ENCODE measurements around the gene OR2G2.

DNA sequence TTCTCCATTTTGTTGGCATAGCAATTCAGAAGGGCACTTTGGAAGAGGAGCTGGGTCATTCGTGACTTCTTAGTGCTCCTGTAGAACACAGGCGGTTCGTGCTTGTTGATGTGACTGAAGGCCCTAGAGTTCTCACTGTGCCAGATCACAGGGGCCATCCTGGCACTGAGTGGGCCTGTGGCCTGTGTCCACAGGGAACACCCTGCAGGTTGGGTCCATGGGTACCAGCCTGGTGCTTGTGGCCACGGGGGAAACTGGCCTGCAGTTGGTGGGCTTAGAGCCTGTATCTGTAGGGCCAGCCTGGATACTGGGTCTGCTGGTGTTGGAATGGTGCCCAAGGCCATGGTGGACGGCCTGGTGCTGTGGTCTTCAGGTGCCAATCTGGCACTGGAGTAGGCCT is 26.5 kb downstream of the OR2G2 start:
- TF ChIP-seq, protein P1, sequence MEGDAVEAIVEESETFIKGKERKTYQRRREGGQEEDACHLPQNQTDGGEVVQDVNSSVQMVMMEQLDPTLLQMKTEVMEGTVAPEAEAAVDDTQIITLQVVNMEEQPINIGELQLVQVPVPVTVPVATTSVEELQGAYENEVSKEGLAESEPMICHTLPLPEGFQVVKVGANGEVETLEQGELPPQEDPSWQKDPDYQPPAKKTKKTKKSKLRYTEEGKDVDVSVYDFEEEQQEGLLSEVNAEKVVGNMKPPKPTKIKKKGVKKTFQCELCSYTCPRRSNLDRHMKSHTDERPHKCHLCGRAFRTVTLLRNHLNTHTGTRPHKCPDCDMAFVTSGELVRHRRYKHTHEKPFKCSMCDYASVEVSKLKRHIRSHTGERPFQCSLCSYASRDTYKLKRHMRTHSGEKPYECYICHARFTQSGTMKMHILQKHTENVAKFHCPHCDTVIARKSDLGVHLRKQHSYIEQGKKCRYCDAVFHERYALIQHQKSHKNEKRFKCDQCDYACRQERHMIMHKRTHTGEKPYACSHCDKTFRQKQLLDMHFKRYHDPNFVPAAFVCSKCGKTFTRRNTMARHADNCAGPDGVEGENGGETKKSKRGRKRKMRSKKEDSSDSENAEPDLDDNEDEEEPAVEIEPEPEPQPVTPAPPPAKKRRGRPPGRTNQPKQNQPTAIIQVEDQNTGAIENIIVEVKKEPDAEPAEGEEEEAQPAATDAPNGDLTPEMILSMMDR (IDR thresholded peaks at IDR 0.05; ENCODE audit: low read depth, low read length) = no peak
- no peak for TF ChIP-seq EZH2phosphoT487 (IDR thresholded peaks at IDR 0.05; ENCODE audit: low read depth)

All from OCI-LY3 (cell line).